GM21381 (cell line): Measurements from ENCODE around the gene NUP42.
"Not testable (repeated sequence)": the region's sequence is repeated elsewhere in the genome, so short reads cannot be mapped to it uniquely, and the experiment has no call there.

ENCODE experiments used
- ATAC-seq: cut with Tn5 transposase; IDR thresholded peaks from one replicate; pipeline ENCODE4 v1.9.1; 2021; ENCODE audit warnings: mild to moderate bottlenecking, moderate library complexity; ENCODE audit not compliant: unreplicated experiment

The NUP42 gene

GRCh38 chr7:23200331-23200730 lies 18.5 kb downstream of the NUP42 start:
- no peak for ATAC-seq

DNA sequence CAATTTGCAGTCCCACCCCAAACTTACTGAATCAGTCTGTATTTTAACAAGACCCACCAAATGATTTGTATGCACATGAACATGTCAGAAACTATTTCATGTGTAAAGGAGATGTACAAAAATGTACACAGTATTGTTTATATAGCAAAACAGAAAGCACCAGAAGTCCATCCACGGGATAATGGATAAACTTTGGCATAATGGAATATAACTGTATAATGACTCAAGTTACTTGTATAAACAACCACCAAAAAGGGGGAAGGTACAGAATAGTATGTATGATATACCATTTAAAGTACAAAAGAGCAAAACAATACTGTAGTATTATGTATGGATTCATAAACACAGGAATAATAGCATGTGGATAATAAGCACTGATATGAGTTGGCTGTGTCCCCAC lies 22.4 kb downstream of the NUP42 start:
- no peak for ATAC-seq

DNA sequence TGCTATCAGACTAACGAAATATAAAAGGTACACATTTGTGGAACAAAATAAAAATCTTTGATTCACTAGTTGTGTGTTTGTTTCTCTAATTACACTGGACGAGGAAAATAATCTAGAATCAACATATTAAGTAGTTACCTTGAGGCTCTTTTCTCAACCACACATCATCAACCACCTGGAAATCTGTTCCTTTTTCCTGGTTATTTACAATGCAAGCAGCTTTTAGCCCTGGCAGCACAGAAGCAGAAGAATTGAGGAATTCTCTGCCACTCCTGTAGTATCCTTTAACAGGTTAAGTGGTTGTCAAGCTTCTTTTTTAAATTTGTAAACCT lies 23.7 kb downstream of the NUP42 start:
- no peak for ATAC-seq

GRCh38 chr7:23205909-23206767 lies 24.3 kb downstream of the NUP42 start:
- ATAC-seq = no peak

DNA sequence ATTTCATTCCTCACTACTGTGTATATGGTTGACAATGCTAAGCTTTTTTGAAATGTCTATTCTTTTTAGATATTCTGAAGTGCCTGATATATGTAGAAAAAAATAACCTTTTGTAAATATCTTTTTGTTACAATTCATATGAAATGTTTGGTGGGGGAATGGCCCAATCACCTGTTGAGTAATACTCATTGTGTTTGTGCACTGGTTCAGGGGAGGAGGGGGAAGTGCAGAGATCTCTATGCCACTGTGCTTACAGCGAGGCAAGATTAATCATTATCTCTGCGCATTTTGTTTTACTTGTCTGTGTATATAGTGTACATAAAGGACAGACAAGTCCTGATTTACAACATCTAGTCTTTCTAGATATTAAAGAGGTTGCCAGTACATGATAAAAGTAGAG lies 25.2 kb downstream of the NUP42 start:
- no peak for ATAC-seq

GRCh38 chr7:23207884-23208283 lies 26.0 kb downstream of the NUP42 start:
- ATAC-seq = no peak

- no peak for ATAC-seq
These were observed 26.5 kb downstream of the NUP42 start for GRCh38 chr7:23208316-23208715.

- ATAC-seq = no peak
These were observed 28.7 kb downstream of the NUP42 start for GRCh38 chr7:23210506-23210905.

GRCh38 chr7:23211589-23211988 lies 29.7 kb downstream of the NUP42 start:
- ATAC-seq = no peak

GRCh38 chr7:23212395-23212794 lies 30.5 kb downstream of the NUP42 start:
- ATAC-seq = no peak

DNA sequence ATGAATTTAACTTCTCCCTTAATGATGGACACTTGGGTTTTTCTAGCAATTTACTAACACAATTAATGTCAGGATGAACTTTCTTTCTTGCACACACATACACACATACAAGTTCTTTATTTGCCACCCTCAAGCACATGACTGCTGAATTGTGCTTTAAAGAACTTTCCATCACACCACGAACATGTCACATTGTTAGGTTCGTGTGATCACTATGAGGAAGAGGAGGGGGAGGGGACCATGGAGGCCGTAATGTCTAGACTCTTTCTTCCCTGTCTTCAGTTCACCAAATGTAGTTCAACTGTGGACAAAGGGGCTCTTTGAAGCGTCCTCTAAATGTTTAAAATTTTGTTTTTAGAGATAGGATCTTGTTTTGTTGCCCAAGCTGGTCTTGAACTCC lies 31.0 kb downstream of the NUP42 start:
- no peak for ATAC-seq

DNA sequence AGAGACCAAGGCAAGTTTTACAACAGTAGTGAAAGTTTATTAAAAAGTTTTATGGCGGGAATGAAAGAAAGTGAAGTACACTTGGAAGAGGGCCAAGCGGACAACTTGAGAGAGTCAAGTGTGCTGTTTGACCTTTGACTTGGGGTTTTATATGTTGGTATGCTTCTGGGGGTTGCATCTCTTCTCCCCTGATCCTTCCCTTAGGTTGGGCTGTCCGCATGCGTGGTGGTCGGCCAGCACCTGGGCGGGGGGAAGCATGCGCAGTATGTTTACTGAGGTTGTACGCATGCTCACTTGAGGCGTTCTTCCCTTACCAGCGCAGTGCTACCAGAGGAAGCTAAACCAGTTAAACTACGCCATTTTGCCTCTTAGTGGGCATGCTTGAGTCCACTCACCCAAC lies 31.9 kb downstream of the NUP42 start:
- no peak for ATAC-seq

GRCh38 chr7:23214423-23214822 lies 32.6 kb downstream of the NUP42 start:
- no peak for ATAC-seq

DNA sequence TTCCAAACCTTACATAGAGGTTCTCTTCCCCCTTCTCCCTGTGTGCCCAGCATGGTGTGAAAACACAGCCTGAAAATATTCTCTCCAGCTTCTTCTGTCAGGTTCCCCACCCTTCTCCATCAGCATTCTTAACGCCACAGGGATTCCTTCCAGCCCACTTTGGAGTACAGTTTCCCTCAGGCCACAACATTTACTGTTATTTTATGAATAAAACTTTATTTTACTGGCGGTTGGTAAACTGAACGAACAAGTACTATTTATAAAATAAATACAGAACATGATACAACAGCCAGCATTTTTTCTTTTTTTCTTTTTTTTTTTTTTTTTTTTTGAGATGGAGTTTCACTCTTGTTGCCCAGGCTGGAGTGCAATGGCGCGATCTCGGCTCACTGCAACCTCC lies 33.1 kb downstream of the NUP42 start:
- ATAC-seq = no peak

DNA sequence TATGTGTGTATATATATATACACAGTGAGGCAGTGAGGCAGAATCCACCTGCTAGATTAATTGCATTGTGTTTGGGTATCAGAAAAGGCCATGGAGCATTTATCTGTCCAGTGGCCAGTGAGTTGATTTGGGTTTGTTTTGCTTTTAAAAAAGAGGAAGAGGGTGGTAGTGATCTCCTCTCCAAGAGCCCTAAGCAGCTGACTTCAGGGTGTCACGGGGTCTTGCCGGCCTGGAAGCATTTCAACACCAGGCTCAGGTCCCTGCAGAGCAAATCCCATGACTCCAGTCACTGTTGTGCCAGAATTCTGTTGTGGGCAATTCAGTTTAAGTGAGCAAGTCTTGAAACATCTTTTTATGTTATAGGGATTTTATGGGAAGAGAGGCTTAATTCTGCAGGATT lies 34.2 kb downstream of the NUP42 start:
- no peak for ATAC-seq

GRCh38 chr7:23218196-23218595 lies 36.3 kb downstream of the NUP42 start:
- ATAC-seq = no peak

- ATAC-seq = no peak
These were observed 39.0 kb downstream of the NUP42 start for GRCh38 chr7:23220690-23221305.

DNA sequence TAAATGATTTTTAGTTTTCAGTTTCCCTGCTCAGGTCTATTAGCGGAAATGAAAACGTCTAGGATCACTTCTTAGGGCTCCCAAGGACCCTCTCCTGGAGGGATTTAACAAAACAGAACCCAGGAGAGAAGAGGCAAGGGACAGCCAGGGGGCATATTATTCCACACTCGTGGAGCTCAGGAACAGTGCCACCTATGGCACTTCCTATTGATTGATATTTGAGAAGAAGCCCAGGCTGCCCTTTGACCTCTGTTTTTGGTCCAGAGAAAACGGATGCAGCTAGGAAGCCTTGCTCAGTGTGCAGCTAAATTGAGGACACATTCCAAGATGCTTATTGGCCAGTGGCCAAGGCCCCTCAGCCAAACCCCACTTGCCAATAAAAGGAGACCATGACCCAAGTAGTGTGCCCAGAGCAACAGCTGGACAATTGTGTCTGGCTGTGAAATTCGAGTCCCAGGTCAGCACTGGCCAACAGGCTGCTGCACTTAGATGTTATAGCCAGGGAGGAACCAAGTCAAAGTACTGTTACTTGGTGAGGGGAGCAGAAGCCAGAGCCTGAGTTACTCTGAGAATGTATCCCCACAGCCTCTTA lies 40.7 kb downstream of the NUP42 start:
- no peak for ATAC-seq

DNA sequence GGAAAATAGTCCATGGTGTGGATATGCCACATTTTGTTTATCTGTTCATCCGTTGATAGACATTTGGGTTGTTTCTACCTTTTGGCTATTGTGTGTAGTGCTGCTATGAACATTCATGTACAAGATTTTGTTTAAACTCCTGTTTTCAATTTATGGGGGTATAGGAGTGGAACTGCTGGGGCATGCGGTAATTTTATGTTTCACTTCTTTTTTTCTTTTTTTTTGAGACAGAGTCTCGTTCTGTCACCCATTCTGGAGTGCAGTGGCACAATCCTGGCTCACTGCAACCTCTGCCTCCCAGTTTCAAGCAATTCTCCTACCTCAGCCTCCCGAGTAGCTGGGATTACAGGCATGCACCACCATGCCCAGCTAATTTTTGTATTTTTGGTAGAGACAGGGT lies 42.5 kb downstream of the NUP42 start:
- ATAC-seq = not testable (repeated sequence)

- ATAC-seq = no peak
These were observed 45.1 kb downstream of the NUP42 start for GRCh38 chr7:23226844-23227450.

DNA sequence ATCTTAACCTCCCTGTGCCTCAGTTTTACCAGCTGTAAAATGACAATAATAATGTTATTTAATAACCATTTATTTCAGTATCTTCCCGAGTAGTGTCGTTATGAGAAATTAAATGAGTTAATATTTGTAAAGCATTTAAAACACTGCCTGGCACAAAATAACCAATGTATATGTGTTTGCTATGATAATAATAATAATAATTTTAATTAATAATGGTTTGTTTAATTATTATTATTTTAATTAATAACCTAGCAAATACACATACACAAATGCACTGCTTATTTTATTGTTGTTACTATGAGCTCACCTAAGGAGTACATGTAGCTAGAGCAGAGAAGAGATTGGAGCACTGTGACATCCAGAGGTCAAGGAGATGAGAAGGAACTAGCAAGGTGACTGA lies 46.6 kb downstream of the NUP42 start:
- no peak for ATAC-seq

- no peak for ATAC-seq
These were observed 48.8 kb downstream of the NUP42 start for GRCh38 chr7:23230641-23231101.
